IMR-90 (cell line): ENCODE data around the gene LRRK2. TPM values are rescaled to one million over a fixed set of nuclear protein-coding genes. Genes with fewer than 3 reads are reported as not detected.

Experiments
- ATAC-seq: fragments of 200-7000 bp; cut with Tn5 transposase; 2 replicates; pipeline ENCODE4 v1.9.1; 2020; ENCODE audit warnings: low read depth, mild to moderate bottlenecking, moderate library complexity
- BruUV-seq: library from RNA; stranded (reverse); fragments of 400-500 nt; replicated peaks from 2 replicates; lab custom pipeline; 2021; lab: Mats Ljungman, UMichigan
- CTCF ChIA-PET: fragments of 300-600 bp; formaldehyde crosslinking; extraction: SDS; loops from one replicate; lab custom pipeline; 2021; ENCODE audit warnings: antibody characterized with exemption; lab: Yijun Ruan, JAX
- POLR2A ChIA-PET: fragments of 300-600 bp; sonication (Branson Sonifier 250); formaldehyde crosslinking; loops from one replicate; lab custom pipeline; 2022; ENCODE audit warnings: antibody characterized with exemption; ENCODE audit not compliant: unreplicated experiment; lab: Charles Lee
- DNase-seq: peaks from one replicate; pipeline ENCODE4 v3.0.0; 2013
- H2AFZ ChIP-seq: replicated peaks from 2 replicates; pipeline ENCODE3; 2013; ENCODE audit warnings: low read length, mild to moderate bottlenecking; ENCODE audit not compliant: poor library complexity
- H2AK5ac ChIP-seq: 2 replicates; pipeline ENCODE4 v1.6.1; 2013; ENCODE audit warnings: low read depth, low read length, inconsistent platforms
- H2AK9ac ChIP-seq: replicated peaks from 2 replicates; pipeline ENCODE3; 2013; ENCODE audit warnings: mild to moderate bottlenecking, low read depth, low read length, moderate library complexity; ENCODE audit not compliant: poor library complexity
- H2BK120ac ChIP-seq: 2 replicates; pipeline ENCODE4 v1.6.1; 2013; ENCODE audit warnings: low read depth, low read length, inconsistent platforms
- H2BK15ac ChIP-seq: 3 replicates; pipeline ENCODE4 v1.6.1; 2013; ENCODE audit warnings: low read depth, low read length, inconsistent platforms
- H2BK20ac ChIP-seq: 2 replicates; pipeline ENCODE4 v1.6.1; 2013; ENCODE audit warnings: low read depth, mild to moderate bottlenecking, inconsistent platforms, low read length, moderate library complexity
- H2BK5ac ChIP-seq: 2 replicates; pipeline ENCODE4 v1.6.1; 2013; ENCODE audit warnings: mild to moderate bottlenecking, low read depth, low read length, inconsistent platforms; ENCODE audit not compliant: poor library complexity, severe bottlenecking
- H3K14ac ChIP-seq: replicated peaks from 2 replicates; pipeline ENCODE4 v1.6.1; 2013; ENCODE audit warnings: low read depth, low read length, inconsistent platforms
- H3K18ac ChIP-seq: 2 replicates; pipeline ENCODE4 v1.6.1; 2013; ENCODE audit warnings: low read depth, low read length, control low read depth
- H3K23ac ChIP-seq: 2 replicates; pipeline ENCODE4 v1.6.1; 2013; ENCODE audit warnings: low read depth, low read length, inconsistent platforms
- H3K27ac ChIP-seq: 2 replicates; pipeline ENCODE4 v1.5.1; 2013; ENCODE audit warnings: mild to moderate bottlenecking, control low read depth, low read length; ENCODE audit not compliant: insufficient read depth
- H3K27me3 ChIP-seq: 2 replicates; pipeline ENCODE4 v1.6.1; 2013; ENCODE audit warnings: low read length; ENCODE audit not compliant: control insufficient read depth, insufficient read depth
- H3K36me3 ChIP-seq: 2 replicates; pipeline ENCODE4 v1.6.1; 2013; ENCODE audit warnings: low read length, mixed read lengths; ENCODE audit not compliant: control insufficient read depth, insufficient read depth
- H3K4ac ChIP-seq: 2 replicates; pipeline ENCODE4 v1.6.1; 2013; ENCODE audit warnings: low read depth, low read length, inconsistent platforms
- H3K4me1 ChIP-seq: 2 replicates; pipeline ENCODE4 v1.6.1; 2013; ENCODE audit warnings: low read length, mixed read lengths; ENCODE audit not compliant: control insufficient read depth, insufficient read depth
- H3K4me2 ChIP-seq: 2 replicates; pipeline ENCODE4 v1.6.1; 2013; ENCODE audit warnings: low read depth, mild to moderate bottlenecking, control low read depth, low read length, moderate library complexity
- H3K4me3 ChIP-seq: 2 replicates; pipeline ENCODE4 v1.5.1; 2013; ENCODE audit warnings: low read depth, mild to moderate bottlenecking, control low read depth, low read length, moderate library complexity; ENCODE audit not compliant: insufficient read depth
- H3K56ac ChIP-seq: 2 replicates; pipeline ENCODE4 v1.6.1; 2013; ENCODE audit warnings: low read length, inconsistent platforms; ENCODE audit not compliant: insufficient read depth; ENCODE audit errors: extremely low read depth
- H3K79me1 ChIP-seq, 2 experiments: 2 replicates each; pipeline ENCODE4 v1.6.1; 2013; ENCODE audit warnings: low read length in 2 of 2, inconsistent platforms in 1 of 2, low read depth in 1 of 2
- H3K9ac ChIP-seq: 2 replicates; pipeline ENCODE4 v1.6.1; 2013; ENCODE audit warnings: low read depth, low read length, control low read depth
- H3K9me1 ChIP-seq: 2 replicates; pipeline ENCODE4 v1.6.1; 2013; ENCODE audit warnings: low read length, inconsistent platforms; ENCODE audit not compliant: insufficient read depth
- H3K9me3 ChIP-seq: 2 replicates; pipeline ENCODE4 v1.6.1; 2013; ENCODE audit warnings: low read length; ENCODE audit not compliant: control insufficient read depth, insufficient read depth
- H4K20me1 ChIP-seq: 2 replicates; pipeline ENCODE4 v1.6.1; 2013; ENCODE audit warnings: low read length, inconsistent platforms; ENCODE audit not compliant: insufficient read depth
- H4K5ac ChIP-seq: 2 replicates; pipeline ENCODE4 v1.6.1; 2013; ENCODE audit warnings: mild to moderate bottlenecking, low read depth, low read length, control low read depth
- H4K8ac ChIP-seq, 2 experiments: 2 replicates each; pipeline ENCODE4 v1.6.1; 2013; ENCODE audit warnings: low read depth in 2 of 2, low read length in 2 of 2, control low read depth in 1 of 2, inconsistent platforms in 1 of 2
- H4K91ac ChIP-seq: 2 replicates; pipeline ENCODE4 v1.6.1; 2013; ENCODE audit warnings: low read depth, low read length, inconsistent platforms; ENCODE audit not compliant: insufficient read depth
- CEBPB ChIP-seq: IDR thresholded peaks from 2 replicates; pipeline ENCODE4 v1.6.1; 2012; ENCODE audit warnings: low read depth, low read length, improper control_type of control experiment
- CTCF ChIP-seq: conservative IDR thresholded peaks from 2 replicates; pipeline ENCODE4 v1.5.1; 2012; ENCODE audit warnings: mild to moderate bottlenecking, low read depth, low read length, improper control_type of control experiment
- ELK1 ChIP-seq: fragments of 150-350 bp; IDR thresholded peaks from 2 replicates; pipeline ENCODE4 v1.6.1; 2016; ENCODE audit warnings: low read depth, mild to moderate bottlenecking, low read length, moderate library complexity, borderline replicate concordance
- MXI1 ChIP-seq: IDR thresholded peaks from 2 replicates; pipeline ENCODE4 v1.6.1; 2012; ENCODE audit warnings: low read depth, mild to moderate bottlenecking, low read length, moderate library complexity, borderline replicate concordance
- RAD21 ChIP-seq: IDR thresholded peaks from 2 replicates; pipeline ENCODE4 v1.6.1; 2012; ENCODE audit warnings: low read length, improper control_type of control experiment
- RCOR1 ChIP-seq: IDR thresholded peaks from 2 replicates; pipeline ENCODE4 v1.6.1; 2012; ENCODE audit warnings: mild to moderate bottlenecking, low read length, improper control_type of control experiment; ENCODE audit not compliant: insufficient replicate concordance
- RFX5 ChIP-seq: IDR thresholded peaks from 2 replicates; pipeline ENCODE4 v1.8.0; 2012; ENCODE audit warnings: low read depth, mild to moderate bottlenecking, low read length, moderate library complexity
- SMC3 ChIP-seq: fragments of 150-350 bp; IDR thresholded peaks from 2 replicates; pipeline ENCODE4 v1.6.1; 2016; ENCODE audit warnings: low read depth, mild to moderate bottlenecking, antibody characterized with exemption, low read length, moderate library complexity
- USF2 ChIP-seq: fragments of 150-350 bp; IDR thresholded peaks from 2 replicates; pipeline ENCODE4 v1.6.1; 2017; ENCODE audit warnings: mild to moderate bottlenecking, antibody characterized with exemption, low read length, low read depth
- WGBS, 2 experiments: methylation state at CpG; one replicate each; pipeline versions ENCODE4 v1.1.5 to v1.1.7; 2013; ENCODE audit warnings: missing lambda C conversion rate in 2 of 2; ENCODE audit not compliant: insufficient read length in 1 of 2; ENCODE audit errors: extremely low coverage in 2 of 2; 5-methylcytosine and 5-hydroxymethylcytosine counted together
- dilution Hi-C: fragments of 300-500 bp; cut with HindIII; formaldehyde crosslinking; loops from one replicate; pipeline ENCODE4 v1.14.3; 2018; ENCODE audit warnings: low sequenced_read_pairs; ENCODE audit not compliant: unreplicated experiment
- in situ Hi-C: fragments of 300-500 bp; cut with MboI; formaldehyde crosslinking; loops from 3 replicates; pipeline ENCODE4 v1.14.3; 2019; ENCODE audit warnings: low sequenced_read_pairs, inconsistent platforms, mixed read lengths
- intact Hi-C: fragments of 100-400 bp; cut with micrococcal nuclease; formaldehyde crosslinking; loops from 2 replicates; pipeline ENCODE4 v1.10.0; 2022
- polyA plus RNA-seq, 3 experiments: library from polyadenylated mRNA; depleted of rRNA; stranded (reverse); fragments of >200 nt; gene quantifications; 2 replicates each; pipeline ENCODE4 v1.2.3, GENCODE V29; 2012; ENCODE audit warnings: low replicate concordance in 1 of 3
- total RNA-seq: library from RNA; depleted of rRNA; stranded (reverse); fragments of >200 nt; gene quantifications from 2 replicates; pipeline ENCODE4 v1.2.3, GENCODE V29; 2012

The LRRK2 gene
- total and polyA plus RNA-seq, 2 of the 4 experiments (the other 2 are of a cell fraction) = 0.17 to 0.54 TPM

- Histone ChIP-seq H3K4me3 (no peak overlapping the region), H2BK5ac (no peak overlapping the region), H3K4me1 (no peaks in the 10 kb centered on the region), H4K91ac (no peak overlapping the region), H3K79me1 (no peaks in the 10 kb centered on the region), H3K18ac (no peak overlapping the region), H2BK20ac (no peak overlapping the region), H3K27me3 (no peaks in the 10 kb centered on the region), H4K20me1 (no peaks in the 10 kb centered on the region), H3K36me3 (no peaks in the 10 kb centered on the region), H3K9me3 (0 out of 2 replicates have a peak, but pooled peaks cover 2% of the 10 kb centered on the region), H3K56ac (no peak overlapping the region), H2AK5ac (no peak overlapping the region), H2BK120ac (no peak overlapping the region), H4K8ac (no peak overlapping the region), H2AFZ (no peak overlapping the region), H3K4ac (no peak overlapping the region), H3K9ac (no peak overlapping the region), H3K23ac (no peak overlapping the region), H4K5ac (no peak overlapping the region), H3K14ac (no peak overlapping the region), H3K9me1 (no peaks in the 10 kb centered on the region), H3K4me2 (no peak overlapping the region), H2AK9ac (no peak overlapping the region), H3K27ac (no peak overlapping the region), H2BK15ac (no peak overlapping the region)
- intact Hi-C loops (no loop called here), in situ Hi-C loops (no loop called here), dilution Hi-C loops (no loop called here)
- POLR2A ChIA-PET = no interaction called here
- no peak for DNase-seq
- 63% methylated on average over 4 of the region's 6 CpGs; no CpG with 5 or more reads in 1 of the 2 experiments for WGBS, 2 experiments
- BruUV-seq = no TSS peak
- no peak for TF ChIP-seq CTCF
- TF ChIP-seq USF2 = no peak
- TF ChIP-seq RFX5 = no peak
- TF ChIP-seq SMC3 = no peak
- no peak for TF ChIP-seq MXI1
- TF ChIP-seq ELK1 = no peak
- no peak for TF ChIP-seq RAD21
- TF ChIP-seq RCOR1 = no peak
- no peak for TF ChIP-seq CEBPB
- ATAC-seq = no peak
- CTCF ChIA-PET = no interaction called here
Measured at GRCh38 chr12:40188558-40189320, 36.1 kb upstream of the LRRK2 start.
